ENCODE measurements around the gene EHD1. TPM values are rescaled to one million over a fixed set of nuclear protein-coding genes. Genes with fewer than 3 reads are reported as not detected.

EHD1 gene
- total RNA-seq, 1 experiment from 2014 or later = 340 TPM

DNA sequence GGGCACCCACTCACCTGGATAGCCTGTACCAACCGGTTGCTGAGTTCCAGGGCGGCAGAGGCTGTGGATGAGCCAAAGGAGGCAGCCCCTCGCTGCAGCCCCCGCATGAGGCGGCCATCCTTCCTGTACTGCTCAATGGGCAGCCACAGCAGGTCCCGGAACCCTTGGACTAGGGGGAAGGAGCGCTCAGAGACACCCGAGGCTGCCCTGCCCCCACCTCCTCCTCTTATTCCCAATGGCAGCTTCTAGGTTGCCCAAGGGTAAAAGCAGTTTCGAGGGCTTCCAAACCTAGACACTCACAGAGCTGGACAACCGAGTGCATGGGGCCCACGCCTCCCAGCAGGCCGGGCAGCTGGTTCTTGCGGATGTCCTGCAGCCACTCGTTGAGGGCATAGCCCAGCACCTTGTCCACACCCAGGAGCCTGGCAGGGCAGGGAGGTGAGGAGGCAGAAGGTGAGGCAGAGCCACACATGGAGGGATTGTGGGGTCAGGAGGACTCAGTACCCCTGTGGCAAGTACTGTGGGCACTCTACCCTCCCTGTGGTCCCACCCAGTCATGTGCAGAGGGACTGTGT is 18.1 kb upstream of the EHD1 start:
- no peak for DNase-seq
- Histone ChIP-seq H3K9ac (ENCODE audit: low read length) (no peak overlapping the region), H3K9me3 (ENCODE audit: low read length) (no peaks in the 10 kb centered on the region), H3F3A (ENCODE audit: low read length, unreplicated experiment) (no peaks in the 10 kb centered on the region), H3K27me3 (ENCODE audit: low read length) (no peaks in the 10 kb centered on the region), H3K4me1 (ENCODE audit: insufficient read depth, low read length) (peaks cover 7% of the 10 kb centered on the region; the same call in 1 of the 2 replicates), H2AFZ (ENCODE audit: low read length) (no peak overlapping the region), H3K79me2 (ENCODE audit: low read length) (no peaks in the 10 kb centered on the region), H3K4me3 (ENCODE audit: low read length) (no peak overlapping the region), H3K4me2 (ENCODE audit: low read length) (no peak overlapping the region), H4K20me1 (ENCODE audit: low read length) (no peaks in the 10 kb centered on the region), H3K9me2 (replicated peaks; ENCODE audit: low read length) (no peaks in the 10 kb centered on the region), H3K27ac (ENCODE audit: low read length) (no peak overlapping the region), H3K36me3 (ENCODE audit: low read depth, low read length) (peaks cover 5% of the 10 kb centered on the region; the same call in 1 of the 2 replicates)
- ChIA-PET CTCF (interaction anchor here (0.6 to 1.0 kb wide), 3 partner anchors 8 to 100 kb away, joined by 3 to 7 read pairs (median 4); partner anchors contain the start of gene BATF2), POLR2A (ENCODE audit: unreplicated experiment) (no interaction called here)
- intact Hi-C loops (cut with micrococcal nuclease) = no loop called here
- BruUV-seq (replicated peaks) = no TSS peak
- ATAC-seq = no peak
- TF ChIP-seq, protein P1, sequence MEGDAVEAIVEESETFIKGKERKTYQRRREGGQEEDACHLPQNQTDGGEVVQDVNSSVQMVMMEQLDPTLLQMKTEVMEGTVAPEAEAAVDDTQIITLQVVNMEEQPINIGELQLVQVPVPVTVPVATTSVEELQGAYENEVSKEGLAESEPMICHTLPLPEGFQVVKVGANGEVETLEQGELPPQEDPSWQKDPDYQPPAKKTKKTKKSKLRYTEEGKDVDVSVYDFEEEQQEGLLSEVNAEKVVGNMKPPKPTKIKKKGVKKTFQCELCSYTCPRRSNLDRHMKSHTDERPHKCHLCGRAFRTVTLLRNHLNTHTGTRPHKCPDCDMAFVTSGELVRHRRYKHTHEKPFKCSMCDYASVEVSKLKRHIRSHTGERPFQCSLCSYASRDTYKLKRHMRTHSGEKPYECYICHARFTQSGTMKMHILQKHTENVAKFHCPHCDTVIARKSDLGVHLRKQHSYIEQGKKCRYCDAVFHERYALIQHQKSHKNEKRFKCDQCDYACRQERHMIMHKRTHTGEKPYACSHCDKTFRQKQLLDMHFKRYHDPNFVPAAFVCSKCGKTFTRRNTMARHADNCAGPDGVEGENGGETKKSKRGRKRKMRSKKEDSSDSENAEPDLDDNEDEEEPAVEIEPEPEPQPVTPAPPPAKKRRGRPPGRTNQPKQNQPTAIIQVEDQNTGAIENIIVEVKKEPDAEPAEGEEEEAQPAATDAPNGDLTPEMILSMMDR (conservative IDR thresholded peaks at IDR 0.05; ENCODE audit: low read depth, low read length) = no peak
- TF ChIP-seq EZH2phosphoT487 (IDR thresholded peaks at IDR 0.05; ENCODE audit: borderline replicate concordance, low read length) = no peak
- no peak for TF ChIP-seq EZH2 (IDR thresholded peaks at IDR 0.05; ENCODE audit: low read length, unreplicated experiment)

- Histone ChIP-seq H4K20me1 (ENCODE audit: low read length) (no peaks in the 10 kb centered on the region), H3K4me1 (ENCODE audit: insufficient read depth, low read length) (no peaks in the 10 kb centered on the region), H3K4me3 (ENCODE audit: low read length) (no peak overlapping the region), H3K9ac (ENCODE audit: low read length) (no peak overlapping the region), H3K27me3 (ENCODE audit: low read length) (no peaks in the 10 kb centered on the region), H2AFZ (ENCODE audit: low read length) (no peak overlapping the region), H3F3A (ENCODE audit: low read length, unreplicated experiment) (no peaks in the 10 kb centered on the region), H3K4me2 (ENCODE audit: low read length) (no peak overlapping the region), H3K79me2 (ENCODE audit: low read length) (no peaks in the 10 kb centered on the region), H3K9me2 (replicated peaks; ENCODE audit: low read length) (no peaks in the 10 kb centered on the region), H3K27ac (ENCODE audit: low read length) (no peak overlapping the region), H3K36me3 (ENCODE audit: low read depth, low read length) (peaks cover 5% of the 10 kb centered on the region; the same call in 1 of the 2 replicates), H3K9me3 (ENCODE audit: low read length) (no peaks in the 10 kb centered on the region)
- BruUV-seq (replicated peaks) = no TSS peak
- POLR2A ChIA-PET (ENCODE audit: unreplicated experiment) = no interaction called here
- TF ChIP-seq EZH2 (IDR thresholded peaks at IDR 0.05; ENCODE audit: low read length, unreplicated experiment) = no peak
- TF ChIP-seq, protein P1 (conservative IDR thresholded peaks at IDR 0.05; ENCODE audit: low read depth, low read length) = no peak
- no peak for TF ChIP-seq EZH2phosphoT487 (IDR thresholded peaks at IDR 0.05; ENCODE audit: borderline replicate concordance, low read length)
- DNase-seq (no peak), ATAC-seq (no peak)
- intact Hi-C loops (cut with micrococcal nuclease) = loop anchor here (1.0 kb wide), 1 partner anchor 48 kb away; no protein-coding TSS in a partner anchor
- CTCF ChIA-PET = no interaction called here
Observed at GRCh38 chr11:64894812-64895452, 16.5 kb upstream of the EHD1 start.
